OCI-LY3 (cell line): Measurements from ENCODE around the gene COX5B.
"Not testable (repeated sequence)": the region's sequence is repeated elsewhere in the genome, so short reads cannot be mapped to it uniquely, and the experiment has no call there.

ENCODE experiments used
- EZH2phosphoT487 ChIP-seq: fragments of 200-600 bp; shearing (Covaris generic); IDR thresholded peaks from 2 replicates; pipeline ENCODE4 v1.6.1; 2018; ENCODE audit warnings: antibody characterized with exemption, mixed run types, low read depth
- TF ChIP-seq, protein P1 (sequence below): fragments of 200-600, 300-600 bp; sonication (generic); IDR thresholded peaks from 2 replicates; pipeline ENCODE4 v1.5.1; 2014; ENCODE audit warnings: antibody characterized with exemption, low read length, low read depth

GRCh38 chr2:97687235-97687634 lies 41.4 kb downstream of the COX5B start:
- TF ChIP-seq, protein P1, sequence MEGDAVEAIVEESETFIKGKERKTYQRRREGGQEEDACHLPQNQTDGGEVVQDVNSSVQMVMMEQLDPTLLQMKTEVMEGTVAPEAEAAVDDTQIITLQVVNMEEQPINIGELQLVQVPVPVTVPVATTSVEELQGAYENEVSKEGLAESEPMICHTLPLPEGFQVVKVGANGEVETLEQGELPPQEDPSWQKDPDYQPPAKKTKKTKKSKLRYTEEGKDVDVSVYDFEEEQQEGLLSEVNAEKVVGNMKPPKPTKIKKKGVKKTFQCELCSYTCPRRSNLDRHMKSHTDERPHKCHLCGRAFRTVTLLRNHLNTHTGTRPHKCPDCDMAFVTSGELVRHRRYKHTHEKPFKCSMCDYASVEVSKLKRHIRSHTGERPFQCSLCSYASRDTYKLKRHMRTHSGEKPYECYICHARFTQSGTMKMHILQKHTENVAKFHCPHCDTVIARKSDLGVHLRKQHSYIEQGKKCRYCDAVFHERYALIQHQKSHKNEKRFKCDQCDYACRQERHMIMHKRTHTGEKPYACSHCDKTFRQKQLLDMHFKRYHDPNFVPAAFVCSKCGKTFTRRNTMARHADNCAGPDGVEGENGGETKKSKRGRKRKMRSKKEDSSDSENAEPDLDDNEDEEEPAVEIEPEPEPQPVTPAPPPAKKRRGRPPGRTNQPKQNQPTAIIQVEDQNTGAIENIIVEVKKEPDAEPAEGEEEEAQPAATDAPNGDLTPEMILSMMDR = not testable (repeated sequence)
- not testable (repeated sequence) for TF ChIP-seq EZH2phosphoT487
